Measurements from ENCODE around the gene SLC9B1.

- TF ChIP-seq POLR2A (IDR thresholded peaks at IDR 0.05) (no peak), CTCF (IDR thresholded peaks at IDR 0.05) (no peak)
Observed at GRCh38 chr4:102918859-102919258, 100.6 kb downstream of the SLC9B1 start.

Data from body of pancreas (tissue), 4 donors.